ENCODE results near the gene VAPB. TPM values are rescaled to one million over a fixed set of nuclear protein-coding genes. Genes with fewer than 3 reads are reported as not detected.

Gene VAPB
- total RNA-seq, 1 experiment from 2014 or later = 65.1 TPM

GRCh38 chr20:58406422-58407001 is 17.5 kb downstream of the VAPB start:
- DNase-seq = no peak
- Mint-ChIP-seq H3K9me3 (0 out of 5 replicates have a peak, but pooled peaks cover 0 to 1% of the 10 kb centered on the region in 2 experiments), H3K4me1 (peaks cover 26 to 29% of the 10 kb centered on the region in 2 experiments), H3K27me3 (ENCODE audit: low read depth) (no peaks in the 10 kb centered on the region), H3K36me3 (ENCODE audit: insufficient read depth in 1 of 3, low read depth in 3 of 3) (no peaks in the 10 kb centered on the region; a peak in 2 of 7 replicates), H3K4me3 (no peak overlapping the region), H3K27ac (no peak overlapping the region; a peak in 1 of 7 replicates)
- Histone ChIP-seq H4K91ac (ENCODE audit: insufficient read length, low read depth, low read length) (no peak overlapping the region), H3K9me3 (ENCODE audit: control insufficient read depth, low read depth, low read length) (no peaks in the 10 kb centered on the region), H3K4me2 (ENCODE audit: insufficient read depth, insufficient read length, low read length) (no peak overlapping the region), H2BK120ac (ENCODE audit: low read depth, low read length, poor library complexity, severe bottlenecking) (no peak overlapping the region), H2AFZ (ENCODE audit: low read length) (no peak overlapping the region), H3K23me2 (ENCODE audit: insufficient read length, low read depth, low read length, poor library complexity, severe bottlenecking) (no peaks in the 10 kb centered on the region), H3K9ac (ENCODE audit: extremely low read depth, insufficient read length, low read length) (no peak overlapping the region), H3K4ac (ENCODE audit: low read depth, low read length) (no peak overlapping the region), H3K23ac (ENCODE audit: insufficient read length, low read depth, low read length) (no peak overlapping the region), H3K79me2 (ENCODE audit: insufficient read depth, low read length) (peaks cover 32% of the 10 kb centered on the region), H3K18ac (ENCODE audit: insufficient read length, low read depth, low read length) (no peak overlapping the region), H2AK5ac (ENCODE audit: insufficient read length, low read length) (no peak overlapping the region), H4K8ac (replicated peaks; ENCODE audit: insufficient read length, low read depth, low read length) (no peak overlapping the region), H2BK5ac (ENCODE audit: insufficient read length, low read length) (no peak overlapping the region), H3K14ac (ENCODE audit: insufficient read depth, low read length) (no peak overlapping the region), H4K5ac (ENCODE audit: insufficient read length, low read depth, low read length) (no peak overlapping the region), H3K4me1 (ENCODE audit: insufficient read depth, low read length) (peaks cover 7% of the 10 kb centered on the region; the same call in 1 of the 2 replicates), H3K79me1 (ENCODE audit: insufficient read depth, low read depth, low read length, poor library complexity, severe bottlenecking) (no peaks in the 10 kb centered on the region), H3K56ac (ENCODE audit: insufficient read length, low read depth, low read length) (no peak overlapping the region), H3K27me3 (ENCODE audit: insufficient read depth, low read length) (no peaks in the 10 kb centered on the region), H2BK12ac (ENCODE audit: insufficient read length, low read depth, low read length) (no peak overlapping the region), H2BK15ac (ENCODE audit: low read depth, low read length) (no peak overlapping the region), H4K20me1 (ENCODE audit: control insufficient read depth, insufficient read depth, insufficient read length) (no peaks in the 10 kb centered on the region), H2BK20ac (ENCODE audit: low read depth, low read length, poor library complexity, severe bottlenecking) (no peak overlapping the region), H3K27ac (ENCODE audit: insufficient read length, low read depth, low read length) (no peak overlapping the region), H3T11ph (ENCODE audit: low read length) (no peak overlapping the region)
- no CpG with 5 or more reads among the region's 4 CpGs for WGBS (ENCODE audit: extremely low coverage, insufficient read length, low lambda C conversion rate)
- no peak for TF ChIP-seq CTCF (conservative IDR thresholded peaks at IDR 0.05)
